GM18508 (cell line): ENCODE measurements around the gene ARL3.

Experiments used
- ATAC-seq: cut with Tn5 transposase; IDR thresholded peaks from one replicate; pipeline ENCODE4 v1.9.1; 2021; ENCODE audit warnings: moderate number of reproducible peaks; ENCODE audit not compliant: insufficient read depth, unreplicated experiment

Gene ARL3

GRCh38 chr10:102654969-102655368 lies 59.2 kb downstream of the ARL3 start:
- no peak for ATAC-seq

DNA sequence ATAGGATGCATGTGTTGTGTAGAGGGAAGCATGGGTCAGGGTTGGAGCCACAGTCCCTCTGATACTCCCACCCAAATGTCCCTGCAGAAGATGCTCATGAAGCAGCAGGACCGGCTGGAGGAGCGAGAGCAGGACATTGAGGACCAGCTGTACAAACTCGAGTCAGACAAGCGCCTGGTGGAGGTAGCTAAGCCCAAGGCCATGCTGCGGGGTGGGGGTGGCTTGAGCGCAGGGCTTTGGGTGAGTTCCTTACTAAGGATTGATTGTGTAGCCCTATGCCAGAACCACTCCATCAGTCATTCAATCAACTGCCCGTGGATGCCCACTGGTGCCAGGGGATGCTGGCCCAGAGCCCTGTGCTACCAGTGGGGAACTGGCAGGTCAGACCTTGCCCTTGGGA lies 59.6 kb downstream of the ARL3 start:
- ATAC-seq: no peak

DNA sequence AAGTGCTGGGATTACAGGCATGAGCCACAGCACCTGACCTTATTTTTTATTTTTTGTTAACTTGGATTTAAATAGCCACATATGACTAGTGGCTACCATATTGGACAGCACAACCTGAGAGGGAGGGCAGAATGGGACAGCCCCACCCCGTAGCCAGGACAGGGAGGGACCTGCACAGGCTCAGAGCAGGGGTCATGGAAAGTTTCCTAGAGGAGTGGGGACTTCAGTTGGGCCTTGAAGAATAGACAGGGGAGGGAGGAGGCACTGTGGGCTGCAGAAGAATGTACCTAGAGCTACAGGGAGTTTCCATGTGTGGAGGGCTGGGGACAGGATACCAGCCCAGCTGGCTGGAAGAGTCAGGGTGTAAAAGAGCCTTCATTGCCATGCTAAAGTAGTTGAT lies 61.1 kb downstream of the ARL3 start:
- no peak for ATAC-seq

- ATAC-seq: no peak
Measured at GRCh38 chr10:102652170-102652916, 61.9 kb downstream of the ARL3 start.

DNA sequence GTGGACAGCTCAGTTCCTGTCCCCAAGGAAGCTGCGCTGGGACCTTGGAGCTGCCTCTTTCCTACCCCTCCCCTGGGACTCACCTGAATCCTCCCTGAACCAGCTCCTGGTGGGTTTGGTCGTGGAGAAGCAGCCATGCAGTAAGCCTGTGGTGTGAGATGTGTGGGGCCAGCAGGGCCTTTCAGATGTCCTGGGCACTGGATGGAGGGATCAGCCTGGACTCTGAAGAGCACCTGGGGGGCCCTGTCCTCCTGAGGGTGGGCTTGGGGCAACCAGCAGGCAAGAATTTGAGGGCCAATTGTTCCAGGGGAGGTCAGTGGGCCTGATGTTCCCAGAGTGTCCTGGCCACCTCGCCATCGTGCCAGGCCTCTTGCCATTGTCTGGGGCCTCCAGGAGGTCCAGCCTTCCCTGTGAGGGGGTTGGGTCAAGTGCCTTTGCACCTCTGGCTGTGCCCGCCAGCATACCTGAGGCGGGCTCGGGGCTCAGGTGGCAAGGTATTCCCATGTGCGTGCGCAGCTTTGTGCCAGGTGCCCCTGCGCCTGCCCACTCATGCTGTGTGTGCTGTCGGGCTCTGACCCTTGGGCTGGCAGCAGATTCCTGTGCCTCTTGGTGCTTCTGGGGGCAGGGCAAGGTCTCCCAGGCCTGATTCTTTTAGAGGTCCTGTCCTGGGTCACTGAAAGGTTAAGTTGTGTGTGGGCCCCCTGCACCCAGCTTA lies 62.6 kb downstream of the ARL3 start:
- no peak for ATAC-seq

DNA sequence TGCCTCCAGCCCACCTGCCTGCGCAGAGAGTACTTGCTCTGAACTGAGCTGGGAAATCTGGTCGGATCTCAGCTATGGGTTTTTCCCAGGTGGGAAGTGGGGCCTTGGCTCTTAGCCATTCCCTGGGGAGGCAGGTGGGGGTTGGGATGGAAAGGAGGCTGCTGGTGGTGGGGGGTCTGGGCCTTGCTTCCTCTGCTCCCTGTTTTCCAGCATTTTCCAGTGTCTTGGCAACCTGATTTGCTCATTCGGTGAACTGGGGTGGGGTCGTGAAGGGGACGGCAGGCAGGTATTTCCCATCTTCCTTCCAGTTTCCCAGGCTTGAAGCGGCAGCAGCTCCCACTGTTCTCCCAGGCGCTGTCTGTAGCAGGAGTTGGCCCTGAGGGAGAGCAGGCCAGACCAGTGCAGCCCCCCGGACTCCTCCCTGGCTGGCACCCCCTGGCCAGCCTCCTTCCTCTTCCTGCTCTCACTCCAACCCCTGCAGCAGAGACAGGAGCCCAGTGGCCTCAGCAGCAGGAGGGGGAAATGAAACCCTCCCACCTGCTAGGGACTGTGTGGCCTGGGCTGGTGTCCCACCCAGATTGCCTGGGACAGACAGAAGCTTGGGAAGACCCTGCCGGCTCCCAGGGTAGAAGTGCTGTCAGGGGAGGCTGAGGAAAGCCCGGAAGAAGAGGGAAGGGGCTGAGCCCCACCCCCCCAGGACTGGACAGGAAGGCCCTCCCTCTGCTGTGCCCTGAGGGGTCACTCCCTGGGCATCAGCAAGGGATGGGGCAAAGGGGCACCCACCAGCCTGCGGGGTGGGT lies 63.3 kb downstream of the ARL3 start:
- ATAC-seq: no peak

GRCh38 chr10:102649797-102650654 lies 64.2 kb downstream of the ARL3 start:
- ATAC-seq: no peak

DNA sequence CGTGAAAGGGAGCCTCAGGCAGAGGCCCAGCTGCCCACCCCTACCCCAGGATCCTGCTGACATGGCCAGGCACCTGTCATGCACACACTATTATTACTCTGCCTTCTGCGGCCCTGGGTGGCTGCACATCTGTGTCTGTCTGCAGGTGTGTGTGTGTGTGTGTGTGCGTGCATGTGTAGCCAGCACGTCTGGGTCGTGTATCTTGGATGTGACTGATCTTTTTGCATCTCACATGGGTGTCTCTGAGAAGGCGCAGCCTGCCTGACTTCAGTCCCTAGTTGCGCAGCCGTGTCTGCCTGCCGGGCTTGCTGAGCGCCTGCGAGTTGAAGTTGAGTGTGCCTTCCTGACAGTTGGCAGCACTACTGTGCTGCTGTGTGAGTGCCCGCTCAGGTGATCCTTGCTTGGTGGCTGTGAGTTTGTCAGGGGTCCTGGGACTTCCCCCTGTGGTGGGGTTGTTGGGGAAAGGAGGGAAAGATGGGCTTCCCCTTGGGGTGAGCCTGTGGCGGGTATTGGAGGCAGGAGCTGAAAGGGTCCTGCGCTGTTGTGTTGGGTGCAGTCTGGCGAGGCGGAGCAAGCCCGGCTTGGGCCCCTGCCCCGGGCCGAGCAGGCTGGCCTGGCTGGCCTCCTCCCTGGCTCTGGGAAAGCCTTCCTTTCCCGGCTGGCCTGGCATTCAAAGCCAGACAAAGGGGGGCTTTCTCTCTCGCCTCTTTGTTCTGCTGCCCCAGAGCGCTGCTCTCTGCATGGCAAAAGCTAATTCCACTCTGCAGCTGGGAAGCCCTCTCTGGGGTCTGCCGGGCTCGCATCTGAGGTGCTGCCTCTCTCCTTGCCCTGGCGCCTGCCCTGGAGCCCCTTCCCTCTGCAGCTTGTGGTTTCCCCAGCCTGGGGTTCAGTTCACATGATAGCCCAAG lies 65.1 kb downstream of the ARL3 start:
- ATAC-seq: no peak

GRCh38 chr10:102648269-102648888 lies 65.8 kb downstream of the ARL3 start:
- ATAC-seq: no peak

DNA sequence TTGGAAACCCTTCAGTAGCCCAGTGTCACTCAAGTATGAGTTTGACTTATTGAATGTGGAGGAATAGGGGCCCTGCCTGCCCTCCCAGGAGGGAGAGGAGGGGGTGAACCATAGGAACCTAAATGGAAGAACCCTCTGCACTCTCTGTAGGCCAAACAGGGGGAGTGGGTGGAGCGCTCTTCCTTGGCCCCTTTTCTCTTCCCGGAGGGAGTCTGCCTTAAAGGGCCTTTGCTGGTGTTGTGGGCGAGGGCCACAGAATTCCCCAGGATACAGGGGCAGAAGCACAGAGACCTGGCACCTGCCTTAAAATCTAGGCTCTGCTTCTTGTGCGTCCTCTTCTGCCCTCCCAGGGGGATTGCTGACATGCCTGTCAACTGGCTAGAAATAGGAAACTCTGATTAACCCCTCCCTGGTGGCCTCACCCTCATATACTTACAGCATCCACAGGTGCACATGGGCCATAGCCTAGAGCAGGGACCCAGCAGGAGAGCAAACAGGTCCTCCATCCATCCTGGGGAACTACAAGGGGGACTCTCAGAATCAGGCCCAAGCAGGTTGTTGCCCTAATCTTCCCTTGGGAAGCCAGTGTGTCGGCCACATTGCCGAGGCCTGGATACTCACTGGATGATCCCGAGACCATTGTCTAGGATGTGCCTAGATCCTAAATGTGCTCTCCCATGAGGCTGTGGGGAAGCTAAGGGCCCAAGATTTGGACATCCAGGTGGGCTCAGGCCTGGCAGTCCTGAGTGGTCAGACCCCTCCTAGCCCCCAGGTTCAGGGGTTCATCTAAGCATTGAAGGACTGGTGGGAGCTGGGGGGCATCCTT lies 66.5 kb downstream of the ARL3 start:
- ATAC-seq: no peak

GRCh38 chr10:102646610-102647442 lies 67.4 kb downstream of the ARL3 start:
- no peak for ATAC-seq

- peak; percentile 24 for ATAC-seq
Measured at GRCh38 chr10:102645741-102646609, 68.2 kb downstream of the ARL3 start.

DNA sequence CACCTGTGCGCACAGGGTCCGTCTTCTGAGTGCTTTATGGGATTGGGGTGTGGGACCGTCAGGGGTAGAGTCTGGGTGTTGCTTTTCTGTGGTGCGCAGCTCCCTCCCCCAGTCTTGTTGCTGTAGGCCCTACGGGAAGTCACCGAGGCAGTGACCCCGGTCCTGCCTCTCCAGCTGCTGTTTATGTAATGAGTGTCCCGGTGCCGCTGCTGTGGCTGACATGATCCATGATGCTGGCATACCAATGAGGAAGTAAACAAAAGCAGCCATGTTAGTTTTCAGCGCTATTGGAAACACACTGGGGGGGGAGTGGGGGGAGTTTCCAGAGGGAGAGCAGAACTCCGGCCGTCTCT lies 68.8 kb downstream of the ARL3 start:
- ATAC-seq: no peak

- no peak for ATAC-seq
Measured at GRCh38 chr10:102644646-102645387, 69.4 kb downstream of the ARL3 start.

GRCh38 chr10:102644066-102644645 lies 70.0 kb downstream of the ARL3 start, which contains the start of gene TRIM8:
Gene TRIM8, plus strand, starts transcription at chr10:102644479. Its CDS starts 139 bp downstream, at chr10:102644618.
- no peak for ATAC-seq
